ENCODE data around the gene HLF. TPM values are rescaled to one million over a fixed set of nuclear protein-coding genes. Genes with fewer than 3 reads are reported as not detected.
"Not testable (repeated sequence)": the region's sequence is repeated elsewhere in the genome, so short reads cannot be mapped to it uniquely, and the experiment has no call there.

HLF gene
- total RNA-seq, 1 experiment from 2014 or later, result 0.68 TPM

DNA sequence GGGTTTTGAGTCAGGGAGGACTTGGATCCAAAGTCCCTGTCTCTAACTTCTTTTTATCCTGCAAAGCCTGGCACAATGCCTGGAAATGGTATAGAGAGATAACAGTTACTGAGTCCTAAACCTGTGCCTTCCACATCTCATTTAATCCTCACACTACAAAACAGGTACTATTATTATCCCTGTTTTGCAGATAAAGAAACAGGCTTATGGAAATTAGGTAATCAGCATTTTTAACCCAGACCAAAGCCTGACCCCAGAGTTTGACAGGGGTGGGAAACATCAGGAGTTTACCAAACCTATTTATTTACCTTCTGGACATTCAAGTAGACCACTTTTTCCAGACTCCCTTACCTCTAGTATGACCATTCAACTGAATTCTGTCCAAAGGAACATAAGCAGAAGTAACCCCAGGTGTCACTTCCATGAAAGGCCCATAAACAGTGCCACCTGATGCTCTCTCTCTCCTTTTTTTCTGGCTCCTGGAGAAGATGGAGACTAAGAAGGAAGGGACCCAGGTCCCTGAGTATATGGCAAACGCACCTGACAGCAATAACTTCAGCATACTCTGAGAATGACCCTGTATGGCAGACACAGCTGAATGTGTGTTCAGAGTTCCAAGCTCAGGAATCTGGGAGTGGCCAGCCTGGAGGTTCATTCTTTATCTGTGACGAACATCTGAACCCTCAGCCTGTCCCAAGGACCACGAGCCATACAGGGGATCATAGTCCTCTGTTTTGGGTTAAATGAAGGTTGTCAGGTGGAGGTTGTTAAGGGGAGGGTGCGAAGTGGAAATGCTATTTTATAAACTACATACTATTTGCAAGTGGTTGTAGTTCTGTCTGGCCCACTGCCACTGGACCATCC, 62.7 kb downstream of the HLF start:
- no peak for DNase-seq (ENCODE audit: low spot score)

- DNase-seq (ENCODE audit: low spot score), result not testable (repeated sequence)
Measured at GRCh38 chr17:55328514-55328913, 63.8 kb downstream of the HLF start.

GRCh38 chr17:55330344-55330933, 65.7 kb downstream of the HLF start:
- DNase-seq (ENCODE audit: low spot score), result no peak

DNA sequence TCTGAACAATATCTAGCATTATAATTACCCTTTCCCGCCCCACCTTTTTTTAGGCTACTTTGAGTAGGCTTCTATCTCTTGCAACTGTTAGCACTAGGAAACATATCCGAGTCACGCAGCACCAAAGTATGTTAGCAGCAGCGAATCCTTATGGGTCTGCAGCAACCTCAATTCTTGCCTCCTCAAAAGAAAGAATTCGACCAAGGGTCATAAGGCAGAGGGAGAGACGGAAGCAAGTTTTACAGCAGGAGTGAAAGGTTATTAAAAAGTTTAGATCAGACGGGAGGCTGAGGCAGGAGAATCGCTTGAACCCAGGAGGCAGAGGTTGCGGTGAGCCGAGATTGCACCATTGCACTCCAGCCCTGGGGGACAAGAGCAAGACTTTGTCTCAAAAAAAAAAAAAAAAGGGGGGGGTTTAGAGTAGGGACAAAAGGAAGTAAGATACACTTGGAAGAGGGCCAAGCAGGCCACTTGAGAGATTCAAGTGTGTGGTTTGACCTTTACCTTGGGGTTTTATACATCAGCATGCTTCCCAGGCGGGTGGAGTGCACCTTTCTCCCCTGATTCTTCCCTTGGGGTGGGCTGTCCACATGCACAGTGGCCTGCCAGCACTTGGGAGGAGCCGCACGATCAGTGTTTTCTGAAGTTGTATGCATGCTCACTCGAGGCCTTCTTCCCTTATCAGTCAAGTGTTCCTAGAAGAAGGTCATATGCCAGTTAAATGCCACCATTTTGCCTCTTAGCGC, 67.7 kb downstream of the HLF start:
- DNase-seq (ENCODE audit: low spot score), result no peak

DNA sequence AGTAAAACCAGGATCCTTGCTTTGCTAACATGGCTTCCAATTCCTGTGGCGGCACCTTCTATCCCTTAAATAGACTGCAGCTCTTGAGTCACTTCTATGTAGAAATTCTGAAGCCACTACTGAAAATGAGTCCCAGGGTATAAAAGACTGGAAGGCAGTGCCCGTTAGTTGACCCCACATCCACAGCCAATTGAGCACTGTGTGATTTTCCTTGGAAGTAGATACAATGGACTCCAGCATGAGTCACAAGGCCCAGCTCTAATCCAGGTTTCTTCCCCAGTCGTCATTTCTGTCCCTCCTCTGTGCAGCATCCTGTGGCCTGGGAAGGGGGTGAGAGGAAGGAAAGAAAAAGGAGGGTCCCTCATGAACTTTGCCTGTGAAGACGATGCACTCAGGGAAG, 69.5 kb downstream of the HLF start:
- DNase-seq (ENCODE audit: low spot score), result peak; percentile 47

DNA sequence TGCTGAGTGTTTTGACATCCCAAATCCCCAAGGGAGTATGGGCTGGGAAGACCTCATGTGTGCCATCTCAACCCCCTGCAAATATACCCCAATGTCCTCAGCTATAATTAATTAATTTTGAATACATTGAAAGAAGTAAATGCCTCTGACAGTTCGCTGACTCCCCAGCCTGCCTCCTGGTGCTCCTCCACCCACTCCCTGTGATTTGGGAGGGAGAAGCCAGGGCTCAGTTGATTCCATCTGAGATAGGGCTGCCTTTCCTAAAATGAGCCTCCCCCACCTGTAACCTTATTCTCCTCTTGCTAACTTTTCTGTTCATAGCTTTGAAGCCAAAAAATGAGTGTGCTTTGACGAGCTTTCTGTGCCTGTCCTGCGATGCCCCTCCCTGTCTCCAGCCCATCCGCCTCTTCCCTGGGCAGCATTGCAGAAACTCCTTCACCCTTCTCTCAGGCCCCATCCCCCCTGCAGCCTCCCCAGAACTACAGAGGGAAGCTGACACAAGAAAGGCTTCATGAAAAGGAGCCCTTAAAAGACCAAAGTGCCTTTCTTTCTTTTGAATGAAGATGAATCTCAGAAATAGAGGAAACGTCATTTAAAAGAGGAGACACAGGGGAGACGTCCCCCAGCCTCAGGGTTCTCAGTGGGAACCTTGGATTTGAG, 70.3 kb downstream of the HLF start:
- DNase-seq (ENCODE audit: low spot score), result no peak

- DNase-seq (ENCODE audit: low spot score), result no peak
Measured at GRCh38 chr17:55335625-55336024, 70.9 kb downstream of the HLF start.

DNA sequence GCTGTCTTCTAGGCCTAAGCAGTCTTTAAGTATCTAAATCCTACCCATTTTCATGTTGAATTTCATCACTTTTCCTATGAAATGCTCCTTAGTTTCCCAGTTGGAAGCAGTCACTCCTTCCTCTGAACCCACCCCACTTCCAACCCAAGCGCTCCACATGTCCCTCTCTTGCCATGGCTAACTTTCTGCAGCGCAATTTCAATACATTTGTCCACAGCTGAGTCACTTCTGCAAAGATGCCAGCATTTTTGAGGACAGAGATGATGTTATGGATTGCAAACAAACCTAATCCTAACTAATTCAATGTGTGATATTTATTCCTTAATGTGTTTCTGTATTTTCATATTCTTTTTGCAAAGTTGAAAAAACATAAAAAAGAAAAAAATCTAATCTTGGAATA, 71.7 kb downstream of the HLF start:
- DNase-seq (ENCODE audit: low spot score), result no peak

DNA sequence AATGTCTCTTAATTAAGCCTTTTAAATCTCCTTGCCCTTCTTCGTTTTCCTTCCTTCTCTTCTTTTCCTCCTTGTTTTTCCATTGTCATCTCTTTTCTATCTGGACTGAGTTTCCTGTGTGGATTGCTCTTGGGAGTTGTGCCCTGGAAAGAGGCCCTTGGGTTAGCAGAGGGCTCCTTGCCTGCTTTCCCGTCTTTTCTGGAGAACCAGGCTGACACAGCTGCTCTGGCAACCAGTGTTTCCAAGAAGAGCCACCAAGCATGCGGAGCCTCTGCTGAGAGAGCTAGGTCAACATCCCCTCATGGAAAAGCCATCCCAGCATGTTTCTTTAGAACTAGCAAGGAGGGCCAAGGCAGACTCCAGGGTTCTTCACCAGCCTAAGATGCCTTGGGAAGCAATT, 75.4 kb downstream of the HLF start:
- DNase-seq (ENCODE audit: low spot score), result no peak

DNA sequence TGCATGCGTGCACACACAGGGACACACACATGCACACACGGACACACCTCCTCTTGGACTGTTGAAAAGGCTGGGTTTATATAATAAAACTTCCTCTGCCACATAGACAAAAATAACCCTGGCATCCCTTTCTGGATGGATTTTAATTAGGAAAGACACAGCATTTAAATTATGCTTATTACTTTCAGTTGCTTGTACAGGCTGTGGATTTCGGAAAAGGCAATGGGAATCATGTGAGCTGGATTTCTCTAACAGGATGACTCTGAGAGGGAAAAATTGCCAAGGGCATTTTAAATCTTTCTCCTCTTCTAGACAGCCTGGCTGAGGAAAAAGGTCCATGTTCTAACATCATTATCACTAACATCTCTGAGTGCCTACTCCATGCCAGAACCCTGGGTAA, 75.9 kb downstream of the HLF start:
- no peak for DNase-seq (ENCODE audit: low spot score)

- DNase-seq (ENCODE audit: low spot score), result no peak
Measured at GRCh38 chr17:55341432-55341831, 76.7 kb downstream of the HLF start.

DNA sequence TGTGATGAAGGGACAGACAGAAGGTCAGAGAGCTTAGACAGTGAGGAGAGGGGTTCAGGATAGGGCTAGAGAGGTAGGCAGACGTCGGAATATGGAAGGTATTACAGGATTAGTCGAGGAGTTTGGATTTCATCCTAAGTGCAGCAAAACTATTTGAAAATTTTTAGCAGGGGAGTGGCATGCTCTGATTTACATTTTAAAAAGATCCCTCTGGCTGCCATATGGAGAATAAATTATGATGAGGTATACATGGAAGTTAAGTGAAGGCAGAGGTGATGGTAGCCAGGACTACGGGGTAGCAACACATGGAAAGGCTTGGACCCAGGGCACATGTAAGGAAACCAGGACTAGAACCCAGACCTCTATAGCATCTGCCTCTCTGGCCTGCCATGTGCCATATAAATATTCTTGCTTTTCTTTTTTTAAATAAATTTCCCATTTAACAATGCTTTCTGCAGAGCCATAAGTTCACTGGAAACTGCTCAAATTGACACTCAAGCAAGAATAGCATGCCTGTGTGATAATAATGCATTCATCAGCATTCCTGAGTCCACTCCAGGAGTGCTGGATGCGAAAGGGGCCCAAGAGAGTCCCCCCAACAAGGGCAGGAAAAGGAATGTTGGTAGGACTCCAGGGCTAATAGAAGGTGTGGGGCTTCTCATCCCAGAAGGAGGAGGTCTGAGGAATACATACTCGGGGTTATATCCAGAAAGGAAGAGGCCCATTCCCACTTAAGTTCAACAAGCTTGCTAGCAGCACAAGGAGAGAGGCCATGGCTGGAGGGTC, 78.2 kb downstream of the HLF start:
- DNase-seq (ENCODE audit: low spot score), result no peak

DNA sequence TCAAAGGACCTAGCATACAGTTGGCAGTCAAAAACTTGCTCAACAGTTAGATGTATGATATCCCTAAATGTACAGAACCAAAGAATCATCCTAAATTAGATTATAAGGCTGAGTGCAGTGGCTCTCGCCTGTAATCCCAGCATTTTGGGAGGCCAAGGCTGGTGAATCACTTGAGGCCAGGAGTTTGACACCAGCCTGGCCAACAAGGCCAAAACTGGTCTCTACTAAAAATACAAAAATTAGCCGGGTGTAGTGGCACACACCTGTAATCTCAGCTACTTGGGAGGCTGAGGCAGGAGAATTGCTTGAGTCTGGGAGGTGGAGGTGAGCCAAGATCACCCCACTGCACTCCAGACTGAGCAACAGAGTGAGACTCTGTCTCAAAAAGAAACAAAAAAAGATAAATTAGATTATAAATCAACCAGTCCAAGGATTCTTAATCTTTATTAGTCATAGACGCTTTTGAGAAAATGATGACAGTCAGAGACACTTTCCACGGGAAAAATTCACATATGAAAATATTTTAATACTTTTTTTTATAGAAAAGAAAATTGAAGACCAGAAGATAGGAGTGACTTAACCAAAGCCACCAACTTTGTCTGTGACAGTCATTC, 79.2 kb downstream of the HLF start:
- DNase-seq (ENCODE audit: low spot score), result no peak

- DNase-seq (ENCODE audit: low spot score), result no peak
Measured at GRCh38 chr17:55344514-55344997, 79.8 kb downstream of the HLF start.

GRCh38 chr17:55345132-55345531, 80.4 kb downstream of the HLF start:
- no peak for DNase-seq (ENCODE audit: low spot score)

DNA sequence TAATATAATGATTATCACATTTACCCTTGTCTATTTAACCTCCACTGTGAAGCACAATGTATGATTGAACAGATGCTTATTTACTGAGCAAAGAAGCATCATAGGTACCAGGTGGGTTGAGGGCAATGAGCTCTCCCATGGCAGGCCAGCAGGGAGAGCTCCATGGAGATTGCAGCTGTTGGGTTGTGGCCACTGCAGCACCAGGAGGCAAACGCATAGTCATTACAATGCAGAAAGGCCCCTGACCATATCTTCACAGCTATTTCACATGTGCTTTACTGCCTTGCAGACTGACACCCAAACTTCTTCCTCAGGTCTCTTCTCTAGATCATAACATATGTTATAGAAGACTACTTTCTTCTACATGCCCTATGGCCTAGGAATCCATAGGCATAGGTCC, 81.9 kb downstream of the HLF start:
- no peak for DNase-seq (ENCODE audit: low spot score)

DNA sequence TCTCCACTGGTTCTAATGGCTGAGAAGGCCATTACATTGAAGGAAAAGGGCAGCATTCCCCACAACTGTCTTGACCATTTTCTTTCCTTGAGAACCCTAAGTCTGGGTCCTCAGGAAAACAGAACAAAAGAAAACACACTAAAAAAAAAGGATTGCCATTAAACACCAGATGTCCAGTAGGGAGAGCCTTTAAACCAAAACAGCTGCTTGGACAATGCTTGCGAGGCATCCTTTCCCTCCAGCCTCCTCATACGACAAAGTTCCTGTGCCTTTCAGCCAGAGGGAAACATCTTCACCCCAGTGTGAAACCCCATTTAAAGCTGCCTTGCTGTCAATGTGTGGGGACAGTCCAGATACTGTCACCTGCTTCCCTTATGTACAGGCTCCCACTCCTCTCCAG, 82.6 kb downstream of the HLF start:
- DNase-seq (ENCODE audit: low spot score), result no peak

- peak; percentile 48 for DNase-seq (ENCODE audit: low spot score)
Measured at GRCh38 chr17:55348749-55349354, 84.1 kb downstream of the HLF start.

DNA sequence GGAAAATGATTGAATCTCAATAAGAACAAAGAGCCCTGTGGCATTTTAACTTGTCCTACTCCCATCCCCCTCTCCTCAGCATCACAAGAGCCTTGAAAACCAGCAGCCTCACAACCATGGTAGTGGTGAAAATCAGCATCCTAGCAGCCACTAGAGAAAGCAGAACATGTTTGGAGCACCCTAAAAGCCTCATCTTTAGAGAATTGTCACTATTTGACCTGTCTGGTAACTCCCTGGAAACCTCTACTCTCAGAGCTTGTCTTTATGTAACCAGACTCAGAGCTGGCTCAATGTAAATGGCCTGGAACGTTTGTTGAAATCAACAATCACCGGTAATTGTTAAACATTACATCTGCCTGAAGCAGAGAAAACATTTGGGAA, 86.1 kb downstream of the HLF start:
- DNase-seq (ENCODE audit: low spot score), result no peak

DNA sequence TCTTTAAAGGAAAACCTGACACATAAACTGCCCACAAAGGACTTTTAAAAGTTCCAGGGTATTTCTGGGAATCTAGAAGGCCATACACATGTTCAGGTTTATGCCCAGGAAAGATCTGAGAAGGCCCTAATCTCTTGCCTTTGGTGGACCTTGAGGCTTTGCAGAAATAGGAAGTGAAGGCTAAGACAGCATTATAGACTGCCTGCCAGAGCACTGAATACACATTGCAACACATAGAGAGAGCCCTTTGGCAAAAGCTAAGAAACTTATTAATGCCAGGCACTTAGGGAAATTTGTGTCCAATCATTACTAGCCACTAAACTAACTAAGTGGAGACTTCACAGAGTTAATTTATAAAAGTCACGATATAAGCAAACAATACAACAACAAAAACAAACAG, 86.5 kb downstream of the HLF start:
- no peak for DNase-seq (ENCODE audit: low spot score)

Measured in H4 (cell line).